ENCODE measurements around the gene CCT2. TPM values are rescaled to one million over a fixed set of nuclear protein-coding genes. Genes with fewer than 3 reads are reported as not detected.

Gene CCT2
- total and polyA plus RNA-seq, 2 donors (not counting 1 experiment from before 2014, with no cell fraction given) = 58.2 to 125 TPM

DNA sequence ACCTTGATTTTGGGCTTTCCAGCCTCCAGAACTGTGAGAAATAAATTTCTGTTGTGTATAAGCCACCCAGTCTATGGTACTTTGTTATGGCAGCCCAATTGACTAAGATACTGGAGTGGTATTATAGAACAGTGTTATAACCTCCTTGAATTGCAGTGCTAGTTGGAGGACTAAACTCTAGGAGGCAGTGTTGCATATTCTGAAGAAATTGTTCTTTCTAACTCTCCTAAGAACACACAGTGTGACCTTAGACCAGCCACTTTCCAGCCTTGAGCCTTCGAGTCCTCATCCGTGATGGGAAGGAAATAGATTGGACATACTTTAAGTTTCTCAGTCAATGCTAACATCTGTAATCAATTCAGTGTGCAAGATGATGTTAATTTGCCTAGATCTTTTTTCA, 47.8 kb downstream of the CCT2 start:
- ChIA-PET CTCF (no interaction called here), POLR2A (no interaction called here)
- Histone ChIP-seq H3K4me1 (ENCODE audit: control insufficient read depth in 2 of 2, insufficient read depth in 2 of 2, low read length in 2 of 2) (no peaks in the 10 kb centered on the region), H3K27me3 (replicated peaks in 1 of 4; ENCODE audit: control extremely low read depth in 1 of 4, control insufficient read depth in 3 of 4, insufficient read depth in 4 of 4, low read length in 3 of 4) (no peaks in the 10 kb centered on the region), H3K9me3 (ENCODE audit: control extremely low read depth in 1 of 3, control insufficient read depth in 2 of 3, insufficient read depth in 1 of 3, low read length in 2 of 3) (no peaks in the 10 kb centered on the region), H3K4me3 (ENCODE audit: control extremely low read depth in 1 of 5, extremely low read depth in 1 of 5, insufficient read depth in 1 of 5, low read depth in 2 of 5, low read length in 4 of 5) (no peak overlapping the region), H4K20me1 (ENCODE audit: control insufficient read depth, insufficient read depth, low read length, poor library complexity, severe bottlenecking) (no peaks in the 10 kb centered on the region), H3K79me2 (ENCODE audit: control insufficient read depth, insufficient read depth, low read length) (no peaks in the 10 kb centered on the region), H3K36me3 (replicated peaks in 1 of 2; ENCODE audit: control extremely low read depth in 1 of 2, control insufficient read depth in 1 of 2, extremely low read depth in 1 of 2, insufficient read depth in 2 of 2, low read length in 1 of 2) (no peaks in the 10 kb centered on the region), H2AFZ (ENCODE audit: insufficient read depth, low read depth, low read length, poor library complexity, severe bottlenecking) (no peak overlapping the region), H3K9ac (ENCODE audit: low read length) (no peak overlapping the region), H3K27ac (ENCODE audit: low read length in 2 of 2) (no peak overlapping the region), H3K4me2 (replicated peaks; ENCODE audit: low read depth, low read length, poor library complexity, severe bottlenecking) (no peak overlapping the region)
- Mint-ChIP-seq H3K27me3 (no peaks in the 10 kb centered on the region), H3K27ac (no peak overlapping the region), H3K9me3 (ENCODE audit: insufficient read depth) (no peaks in the 10 kb centered on the region), H3K4me3 (no peak overlapping the region), H3K4me1 (no peaks in the 10 kb centered on the region)
- DNase-seq (no peak), ATAC-seq (ENCODE audit: low read depth) (no peak)
- WGBS (ENCODE audit: insufficient coverage) = no CpG with 5 or more reads among the region's 2 CpGs
- intact Hi-C loops (cut with micrococcal nuclease) = no loop called here
- TF ChIP-seq EZH2 (IDR thresholded peaks at IDR 0.05; ENCODE audit: borderline replicate concordance, insufficient read depth, low read depth, low read length, poor library complexity, severe bottlenecking) = no peak
- TF ChIP-seq, protein P1, sequence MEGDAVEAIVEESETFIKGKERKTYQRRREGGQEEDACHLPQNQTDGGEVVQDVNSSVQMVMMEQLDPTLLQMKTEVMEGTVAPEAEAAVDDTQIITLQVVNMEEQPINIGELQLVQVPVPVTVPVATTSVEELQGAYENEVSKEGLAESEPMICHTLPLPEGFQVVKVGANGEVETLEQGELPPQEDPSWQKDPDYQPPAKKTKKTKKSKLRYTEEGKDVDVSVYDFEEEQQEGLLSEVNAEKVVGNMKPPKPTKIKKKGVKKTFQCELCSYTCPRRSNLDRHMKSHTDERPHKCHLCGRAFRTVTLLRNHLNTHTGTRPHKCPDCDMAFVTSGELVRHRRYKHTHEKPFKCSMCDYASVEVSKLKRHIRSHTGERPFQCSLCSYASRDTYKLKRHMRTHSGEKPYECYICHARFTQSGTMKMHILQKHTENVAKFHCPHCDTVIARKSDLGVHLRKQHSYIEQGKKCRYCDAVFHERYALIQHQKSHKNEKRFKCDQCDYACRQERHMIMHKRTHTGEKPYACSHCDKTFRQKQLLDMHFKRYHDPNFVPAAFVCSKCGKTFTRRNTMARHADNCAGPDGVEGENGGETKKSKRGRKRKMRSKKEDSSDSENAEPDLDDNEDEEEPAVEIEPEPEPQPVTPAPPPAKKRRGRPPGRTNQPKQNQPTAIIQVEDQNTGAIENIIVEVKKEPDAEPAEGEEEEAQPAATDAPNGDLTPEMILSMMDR (IDR thresholded peaks at IDR 0.05) = no peak

DNA sequence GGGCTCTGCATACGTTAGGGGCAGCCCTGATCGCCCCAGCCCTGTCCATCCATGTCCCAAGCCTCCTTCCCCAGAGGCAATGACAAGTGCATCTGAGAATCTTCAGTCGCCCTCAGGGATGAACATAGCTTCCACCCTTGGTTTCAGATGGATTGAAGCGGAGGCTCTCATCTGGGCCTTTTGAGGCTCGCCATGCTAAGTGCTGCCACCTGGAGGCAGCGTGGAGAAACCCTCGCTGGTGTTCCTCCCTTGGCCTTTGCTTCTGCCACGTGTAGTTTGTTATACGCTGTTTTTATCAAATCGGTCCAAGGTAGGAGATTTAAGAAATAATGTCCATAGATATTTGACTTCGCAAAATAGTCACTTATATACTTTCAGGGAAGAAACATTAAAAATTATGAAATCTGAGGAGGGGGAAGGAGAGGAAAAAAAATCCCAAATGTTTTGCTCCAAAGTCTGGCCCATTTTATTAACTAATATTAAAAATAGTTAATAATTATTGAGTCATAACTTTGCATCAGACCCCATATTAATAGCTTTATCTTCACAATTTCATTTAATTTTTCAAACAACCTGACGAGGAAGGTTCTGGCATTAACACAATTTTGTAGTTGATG, 54.2 kb downstream of the CCT2 start:
- Mint-ChIP-seq H3K9me3 (ENCODE audit: insufficient read depth) (no peaks in the 10 kb centered on the region), H3K4me3 (no peak overlapping the region), H3K27ac (no peak overlapping the region), H3K4me1 (no peaks in the 10 kb centered on the region), H3K27me3 (no peaks in the 10 kb centered on the region)
- TF ChIP-seq, protein P1 (IDR thresholded peaks at IDR 0.05) = peak; percentile 91
- no peak for TF ChIP-seq EZH2 (IDR thresholded peaks at IDR 0.05; ENCODE audit: borderline replicate concordance, insufficient read depth, low read depth, low read length, poor library complexity, severe bottlenecking)
- no peaks in the 10 kb centered on the region for H3K27me3 ChIP-seq (replicated peaks in 1 of 4; ENCODE audit: control extremely low read depth in 1 of 4, control insufficient read depth in 3 of 4, insufficient read depth in 4 of 4, low read length in 3 of 4)
- no peak overlapping the region for H3K4me3 ChIP-seq (ENCODE audit: control extremely low read depth in 1 of 5, extremely low read depth in 1 of 5, insufficient read depth in 1 of 5, low read depth in 2 of 5, low read length in 4 of 5)
- peak; percentile 69 for DNase-seq
- ChIA-PET POLR2A (interaction anchor here (0.7 kb wide), 1 partner anchor 16 kb away, joined by 3 read pairs; no protein-coding TSS in a partner anchor), CTCF (interaction anchor here (0.7 to 4.5 kb wide), 17 partner anchors 8 to 484 kb away, joined by 3 to 56 read pairs (median 5); no protein-coding TSS in a partner anchor)
- WGBS (ENCODE audit: insufficient coverage) = 38% methylated on average over 7 of the region's 12 CpGs
- H3K79me2 ChIP-seq (ENCODE audit: control insufficient read depth, insufficient read depth, low read length) = no peaks in the 10 kb centered on the region
- H3K9ac ChIP-seq (ENCODE audit: low read length) = no peak overlapping the region
- H3K36me3 ChIP-seq (replicated peaks in 1 of 2; ENCODE audit: control extremely low read depth in 1 of 2, control insufficient read depth in 1 of 2, extremely low read depth in 1 of 2, insufficient read depth in 2 of 2, low read length in 1 of 2) = no peaks in the 10 kb centered on the region
- intact Hi-C loops (cut with micrococcal nuclease) = loop anchor here (1.0 kb wide), 2 partner anchors 282 to 348 kb away; no protein-coding TSS in a partner anchor
- ATAC-seq (ENCODE audit: low read depth) = peak; percentile 67
- H2AFZ ChIP-seq (ENCODE audit: insufficient read depth, low read depth, low read length, poor library complexity, severe bottlenecking) = no peak overlapping the region
- no peaks in the 10 kb centered on the region for H3K9me3 ChIP-seq (ENCODE audit: control extremely low read depth in 1 of 3, control insufficient read depth in 2 of 3, insufficient read depth in 1 of 3, low read length in 2 of 3)
- no peak overlapping the region for H3K4me2 ChIP-seq (replicated peaks; ENCODE audit: low read depth, low read length, poor library complexity, severe bottlenecking)
- H4K20me1 ChIP-seq (ENCODE audit: control insufficient read depth, insufficient read depth, low read length, poor library complexity, severe bottlenecking) = no peaks in the 10 kb centered on the region
- no peaks in the 10 kb centered on the region for H3K4me1 ChIP-seq (ENCODE audit: control insufficient read depth in 2 of 2, insufficient read depth in 2 of 2, low read length in 2 of 2)
- no peak overlapping the region for H3K27ac ChIP-seq (ENCODE audit: low read length in 2 of 2)

Data from B cell (primary cell).